UCSD-AML1 (cell line): ENCODE data around the gene ADH7.
"Not testable (repeated sequence)": the region's sequence is repeated elsewhere in the genome, so short reads cannot be mapped to it uniquely, and the experiment has no call there.

ENCODE experiments used
- DNase-seq: peaks from one replicate; lab custom pipeline; 2025; ENCODE audit not compliant: unreplicated experiment; lab: John Stamatoyannopoulos, UW

The ADH7 gene

DNA sequence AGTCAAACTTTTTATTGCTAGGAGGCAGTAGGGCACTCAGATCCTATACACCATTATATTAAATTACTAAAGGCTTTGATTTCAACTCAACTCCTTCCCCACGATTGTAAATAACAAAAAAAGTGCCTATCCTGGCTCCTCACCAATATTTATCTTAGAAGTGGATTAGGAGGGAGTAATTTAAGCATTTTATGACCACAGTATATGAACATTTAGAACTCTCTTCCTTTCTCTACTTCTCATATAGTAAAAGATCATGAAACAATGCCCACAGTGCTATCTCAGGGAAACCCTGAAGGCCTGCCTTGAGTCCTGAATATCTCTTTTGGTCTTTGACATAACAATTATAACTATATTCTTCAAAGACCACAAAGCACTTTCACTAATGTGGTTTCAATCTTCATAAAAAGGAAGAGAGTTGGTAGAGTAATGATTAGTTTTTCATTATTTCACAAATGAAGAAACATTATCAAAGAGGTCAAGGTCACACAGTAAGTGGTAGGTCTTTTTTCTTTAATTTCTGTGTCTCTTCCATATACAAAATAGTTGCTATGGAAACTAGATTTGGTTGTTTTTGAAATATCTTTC, 53.5 kb downstream of the ADH7 start:
- DNase-seq = no peak

DNA sequence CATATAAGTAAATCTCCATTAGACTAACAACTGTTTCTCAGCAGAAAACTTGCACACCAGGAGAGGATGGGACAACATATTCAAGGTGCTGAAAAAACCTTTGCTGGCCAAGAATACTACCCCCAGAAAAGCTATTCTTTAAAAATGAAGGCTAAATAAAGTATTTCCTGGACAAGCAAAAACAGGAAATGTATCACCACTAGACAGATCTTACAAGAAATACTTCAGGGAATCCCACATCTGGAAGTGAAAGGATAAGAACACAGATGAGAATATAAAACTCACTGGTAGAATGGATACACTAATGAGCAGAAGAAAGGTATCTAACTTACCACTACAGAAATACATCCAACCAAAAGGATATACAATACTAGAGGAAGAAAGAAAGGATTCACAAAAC, 55.6 kb downstream of the ADH7 start:
- DNase-seq = no peak

DNA sequence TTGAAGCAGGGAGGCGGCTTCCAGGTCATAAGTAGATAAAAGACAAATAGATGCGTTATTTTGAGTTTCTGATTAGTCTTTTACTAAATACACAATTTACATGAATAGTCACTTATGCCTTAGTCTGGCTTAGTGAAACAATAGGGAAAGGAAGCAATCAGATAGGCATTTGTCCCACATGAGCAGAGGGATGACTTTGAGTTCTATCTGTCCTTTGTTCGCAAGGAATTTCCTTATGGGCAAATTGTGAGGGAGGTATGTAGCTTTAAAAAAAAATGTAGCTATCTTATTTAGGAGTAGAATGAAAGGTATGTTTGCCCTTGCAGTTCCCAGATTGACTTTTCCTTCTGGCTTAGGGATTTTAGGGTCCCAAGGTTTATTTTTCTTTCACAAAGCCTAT, 56.3 kb downstream of the ADH7 start:
- DNase-seq = no peak

DNA sequence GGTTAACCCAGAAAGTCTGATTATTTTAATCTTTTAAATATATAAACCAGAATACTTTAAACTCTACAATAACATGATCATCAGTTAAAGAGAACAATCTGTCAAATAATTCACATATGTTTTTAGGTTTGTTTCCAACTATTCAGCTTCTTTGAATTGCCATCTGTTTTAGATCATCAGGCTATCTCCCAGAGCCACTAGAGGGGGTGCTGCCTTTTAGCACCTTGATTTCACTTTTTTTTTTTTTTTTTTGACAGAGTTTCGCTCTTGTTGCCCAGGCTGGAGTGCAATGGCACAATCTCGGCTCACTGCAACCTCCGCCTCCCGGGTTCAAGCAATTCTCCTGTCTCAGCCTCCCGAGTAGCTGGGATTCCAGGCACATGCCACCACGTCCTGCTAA, 57.8 kb downstream of the ADH7 start:
- not testable (repeated sequence) for DNase-seq

DNA sequence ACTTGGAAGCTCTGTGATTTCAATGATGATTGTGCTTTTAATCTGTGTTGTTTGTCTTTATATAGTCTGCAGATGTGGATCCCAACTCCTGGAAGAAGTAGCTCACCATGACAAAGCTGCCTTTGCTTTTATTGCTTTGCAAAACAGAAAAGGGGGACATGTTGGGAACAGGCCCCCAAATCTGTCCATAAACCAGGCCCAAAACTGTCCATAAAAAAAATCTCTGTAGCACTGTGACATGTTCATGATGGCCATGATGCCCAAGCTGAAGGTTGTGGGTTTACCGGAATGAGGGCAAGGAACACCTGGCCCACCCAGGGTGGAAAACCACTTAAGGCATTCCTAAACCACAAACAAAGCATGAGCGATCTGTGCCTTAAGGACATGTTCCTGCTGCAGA, 62.7 kb downstream of the ADH7 start:
- DNase-seq = not testable (repeated sequence)

DNA sequence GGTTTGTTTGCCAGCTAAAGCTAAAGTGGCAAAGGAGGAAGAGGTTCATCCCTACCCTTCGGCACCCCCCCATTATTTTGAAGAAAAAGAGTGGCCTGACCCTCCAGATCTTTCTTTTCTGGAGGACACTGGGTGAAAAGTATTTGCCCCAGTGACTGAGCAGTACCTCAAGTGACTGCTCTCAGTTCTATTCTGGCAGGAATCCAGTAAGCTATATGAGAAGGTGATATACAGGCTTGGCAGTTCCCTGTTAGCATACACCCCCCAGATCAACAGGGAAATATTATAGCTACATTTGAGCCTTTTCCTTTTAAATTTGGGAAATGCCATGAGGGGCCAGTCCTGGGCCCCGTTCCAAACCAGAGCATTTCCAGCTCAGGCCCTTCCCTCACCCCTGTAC, 67.3 kb downstream of the ADH7 start:
- not testable (repeated sequence) for DNase-seq

DNA sequence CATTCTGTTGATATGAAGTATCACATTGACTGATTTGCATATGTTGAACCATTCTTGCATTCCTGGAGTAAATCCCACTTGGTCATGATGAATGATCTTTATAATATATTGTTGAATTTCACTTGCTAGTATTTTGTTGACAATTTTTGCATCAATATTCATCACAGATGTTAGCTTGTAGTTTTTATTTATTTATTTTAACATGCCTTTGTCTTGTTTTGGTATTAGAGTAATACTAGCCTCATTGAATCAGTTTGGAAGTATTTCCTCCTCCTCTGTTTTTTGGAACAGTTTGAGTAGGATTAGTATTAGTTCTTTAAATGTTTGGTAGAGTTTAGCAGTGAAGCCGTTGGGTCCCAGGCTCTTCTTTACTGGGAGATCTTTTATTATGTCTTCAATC, 68.7 kb downstream of the ADH7 start:
- DNase-seq = no peak

DNA sequence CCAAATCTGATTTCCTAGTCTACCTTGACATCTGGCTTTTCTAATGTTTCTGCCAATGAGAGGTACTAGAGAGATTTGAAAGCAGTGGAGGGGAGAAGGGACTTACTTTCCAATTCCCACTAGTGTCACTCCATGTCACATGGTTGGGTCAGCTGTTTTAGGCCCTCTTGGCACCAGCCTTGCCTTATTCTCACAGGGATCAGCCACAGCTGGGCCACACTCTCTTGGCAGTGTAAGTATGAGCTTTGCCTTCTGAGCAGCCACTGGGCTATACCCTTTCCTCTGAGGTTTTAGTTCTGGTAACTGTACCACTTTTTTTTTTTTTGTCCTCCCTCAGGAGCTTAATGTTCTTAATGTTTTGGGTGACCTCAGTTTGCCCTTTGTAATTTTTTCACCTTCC, 72.4 kb downstream of the ADH7 start:
- DNase-seq = no peak
